Fibroblast of skin of right biceps (primary cell): ENCODE data around the gene EDARADD.
A peak's percentile ranks its signal among the peaks of the same experiment; 100 is the strongest.

ENCODE experiments used
- DNase-seq: peaks from one replicate; pipeline ENCODE4 v3.0.0-alpha.2; 2013

EDARADD gene

GRCh38 chr1:236394879-236395229 is 768 bp downstream of the EDARADD start:
- no peak for DNase-seq

GRCh38 chr1:236395230-236395946 is 1.3 kb downstream of the EDARADD start:
- peak; percentile 27 for DNase-seq

- DNase-seq: no peak
These were observed 2.0 kb downstream of the EDARADD start for GRCh38 chr1:236395947-236396664.

GRCh38 chr1:236396665-236397043 is 2.6 kb downstream of the EDARADD start:
- DNase-seq: no peak

DNA sequence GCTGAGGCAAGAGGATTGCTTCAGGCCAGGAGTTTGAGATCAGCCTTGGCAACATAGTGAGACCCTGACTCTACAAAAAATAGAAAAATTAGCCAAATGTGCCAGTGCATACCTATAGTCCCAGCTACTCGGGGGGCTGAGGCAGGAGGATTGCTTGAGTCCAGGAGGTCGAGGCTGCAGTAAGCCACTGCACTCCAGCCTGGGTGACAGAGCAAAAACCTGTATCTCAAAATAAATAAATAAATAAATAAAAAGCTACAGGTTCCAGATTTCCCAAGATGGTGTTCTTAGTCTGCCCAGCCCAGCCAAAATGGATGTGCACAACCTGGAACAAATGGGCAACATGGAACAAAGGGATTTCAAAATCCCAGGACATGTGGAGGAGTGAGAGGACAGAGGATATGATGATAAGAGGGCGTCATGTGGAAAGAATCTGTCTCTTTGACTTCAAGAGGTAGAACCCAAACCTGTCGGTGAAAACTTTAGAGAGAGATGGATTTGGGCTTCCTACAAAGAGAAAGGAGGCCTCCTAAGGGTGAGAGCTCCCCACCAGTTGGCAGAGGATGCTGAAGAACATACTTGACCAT is 3.2 kb downstream of the EDARADD start:
- DNase-seq: no peak

- no peak for DNase-seq
These were observed 4.5 kb downstream of the EDARADD start for GRCh38 chr1:236398538-236398937.

- DNase-seq: no peak
These were observed 6.0 kb downstream of the EDARADD start for GRCh38 chr1:236400061-236400603.

GRCh38 chr1:236401698-236402097 is 7.6 kb downstream of the EDARADD start:
- no peak for DNase-seq

DNA sequence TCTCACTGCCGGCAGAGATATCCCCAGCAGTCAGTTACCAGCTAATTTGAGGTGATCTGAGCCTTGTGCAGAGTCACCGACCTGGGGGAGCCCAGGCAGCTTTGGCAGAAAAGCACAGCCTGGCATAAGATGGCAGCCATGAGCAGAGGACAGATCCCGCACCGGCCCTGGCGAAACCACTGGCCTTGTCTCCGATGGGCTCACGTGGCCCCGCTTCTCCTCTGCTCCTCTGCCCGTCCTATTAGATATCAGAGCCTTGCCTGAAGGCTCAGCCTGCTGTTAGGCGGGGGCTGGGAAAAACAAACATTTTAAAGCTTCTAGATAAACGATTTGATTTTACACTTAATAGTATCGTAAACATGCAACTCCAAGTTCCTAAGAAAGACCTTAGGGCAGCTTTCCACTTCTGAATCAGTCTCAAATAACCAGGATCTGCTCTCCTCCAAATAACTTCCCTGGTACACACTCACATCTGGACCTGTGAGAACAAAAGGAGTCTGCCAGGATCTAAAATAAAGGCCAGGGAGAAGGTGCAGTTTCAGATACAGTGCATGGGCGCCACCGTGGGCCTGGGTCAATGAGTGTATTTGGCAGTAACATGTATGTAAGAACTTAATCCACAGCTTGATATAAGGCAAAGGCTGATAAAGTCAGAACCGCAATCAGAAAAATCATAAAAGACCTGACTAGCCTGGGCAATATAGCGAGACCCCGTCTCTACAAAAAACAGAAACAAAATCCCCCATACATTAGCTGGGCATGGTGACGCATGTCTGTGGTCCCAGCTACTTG is 10.0 kb downstream of the EDARADD start:
- DNase-seq: no peak

DNA sequence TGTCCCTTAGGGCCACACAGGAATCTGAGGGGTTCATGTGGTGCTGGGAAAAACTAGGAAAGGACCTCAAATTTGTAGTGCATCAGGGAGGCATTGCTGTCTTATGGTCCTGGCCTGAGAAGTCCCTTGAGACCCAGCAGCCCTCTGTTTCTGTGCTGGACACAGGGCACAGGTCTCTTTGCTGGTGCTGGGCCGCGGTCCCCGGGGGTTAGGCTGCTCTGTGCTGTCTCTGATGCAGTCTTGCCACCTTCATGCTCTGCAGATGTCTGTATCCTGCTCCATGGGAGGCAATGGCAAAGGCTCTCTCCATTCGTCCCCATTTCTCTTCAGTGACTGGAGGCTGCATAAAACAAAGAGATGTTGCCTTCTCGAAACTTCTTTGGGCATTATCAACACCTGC is 13.0 kb downstream of the EDARADD start:
- DNase-seq: no peak

GRCh38 chr1:236413688-236414087 is 19.6 kb downstream of the EDARADD start:
- DNase-seq: no peak

DNA sequence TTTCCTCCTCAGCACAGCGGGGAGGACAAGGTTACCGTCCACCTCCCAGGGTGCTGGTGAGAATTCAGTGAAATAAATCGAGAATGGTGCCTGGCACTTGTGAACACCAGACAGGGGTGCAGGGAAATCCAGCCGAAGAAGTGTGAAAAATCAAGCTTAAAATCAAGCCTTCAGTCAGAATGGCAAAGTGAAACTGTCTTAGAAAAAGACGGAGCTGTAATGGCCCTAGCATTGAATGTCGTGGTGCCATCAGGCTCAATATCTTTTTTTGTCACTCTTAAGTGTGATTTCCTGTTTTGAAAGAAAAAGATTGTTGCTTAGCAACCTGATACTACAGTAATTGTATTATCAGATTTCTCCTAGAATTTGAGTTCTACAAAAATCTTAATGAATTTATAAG is 22.1 kb downstream of the EDARADD start:
- no peak for DNase-seq

DNA sequence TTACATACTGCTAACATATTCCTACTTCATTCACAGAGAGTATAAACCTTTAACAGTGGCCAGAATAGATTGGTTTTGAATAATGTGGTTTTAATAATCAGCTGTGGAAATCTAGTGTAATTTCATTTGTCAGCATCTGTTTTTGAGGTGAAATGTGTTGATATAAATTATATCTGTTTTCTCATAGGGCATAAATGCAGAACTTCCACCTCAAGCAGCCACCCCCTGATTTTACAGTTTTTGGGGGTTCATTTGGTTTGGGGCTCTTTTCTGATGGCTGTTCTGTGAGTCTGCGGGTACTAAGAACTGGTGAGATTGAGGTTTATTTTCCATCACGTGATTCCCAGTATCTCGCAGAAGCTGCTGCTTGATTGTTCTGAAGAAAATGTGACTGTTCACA is 23.2 kb downstream of the EDARADD start:
- no peak for DNase-seq

DNA sequence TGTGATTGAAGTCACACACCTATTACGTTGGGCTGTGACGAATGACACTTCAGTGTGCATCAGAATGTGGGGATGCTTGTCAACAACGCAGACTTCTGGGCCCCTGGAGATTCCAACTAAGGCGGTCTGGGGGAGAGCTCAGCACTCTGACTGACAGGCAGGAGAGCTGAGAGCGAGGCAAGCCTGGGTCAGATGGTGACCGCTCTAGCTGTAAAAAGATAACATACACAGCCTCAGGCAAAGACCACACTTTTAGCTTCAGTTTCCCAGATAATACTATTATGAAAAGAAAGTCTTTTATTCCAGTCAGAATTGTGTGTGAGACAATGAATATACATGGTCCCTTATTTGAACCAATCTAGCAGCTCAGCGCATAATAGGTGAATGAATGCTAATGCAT is 25.4 kb downstream of the EDARADD start:
- DNase-seq: no peak

DNA sequence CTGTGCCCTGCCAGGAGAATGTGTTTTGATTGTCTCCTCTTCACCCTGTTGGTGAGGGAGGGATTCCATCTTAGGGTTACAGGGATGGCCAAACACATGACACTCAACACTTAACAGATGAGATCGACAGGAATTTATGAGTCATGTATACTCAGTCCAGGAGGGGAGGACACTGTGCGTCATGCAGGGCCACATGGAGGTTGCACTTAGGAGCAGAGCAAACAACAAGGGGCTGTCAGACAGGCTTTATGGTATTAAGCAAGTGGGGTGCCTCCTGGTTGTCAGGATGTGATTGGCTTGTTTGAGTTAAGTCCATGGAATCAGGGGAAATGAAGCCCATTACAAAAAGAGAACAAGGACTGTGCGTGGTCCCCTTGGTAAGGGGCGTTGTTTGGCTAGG is 26.9 kb downstream of the EDARADD start:
- DNase-seq: peak; percentile 29

DNA sequence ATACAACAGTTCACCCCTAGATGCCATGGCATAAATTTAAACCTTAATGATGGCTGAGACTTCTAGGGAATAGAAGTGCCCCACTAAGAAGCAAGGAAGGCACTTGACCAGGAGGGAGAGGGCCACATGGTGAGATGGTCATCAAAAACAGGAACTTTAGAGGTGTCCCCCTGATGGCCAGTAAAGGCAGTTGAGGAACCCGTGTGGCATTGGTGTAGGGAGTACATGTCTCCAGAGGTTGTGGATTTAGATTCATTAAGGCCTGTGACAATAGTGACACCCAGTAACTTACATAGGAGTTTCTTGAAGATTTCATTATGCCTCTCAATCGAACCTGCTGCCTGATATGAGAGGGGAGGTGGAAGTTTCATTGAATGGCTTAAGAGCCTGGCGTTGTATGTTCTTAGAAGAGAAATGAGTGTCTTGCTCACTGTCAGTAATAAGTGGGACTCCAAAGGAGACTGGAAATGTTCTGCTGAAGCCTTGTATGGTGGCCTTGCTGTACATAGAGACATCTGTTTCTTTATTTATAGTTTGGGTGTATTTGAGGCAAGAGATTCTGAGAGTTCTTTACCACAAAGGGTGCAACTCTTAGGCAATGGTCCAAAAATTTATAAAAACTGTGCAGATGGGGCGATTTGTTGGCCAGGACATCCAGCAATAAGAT is 27.9 kb downstream of the EDARADD start:
- no peak for DNase-seq

- DNase-seq: no peak
These were observed 28.4 kb downstream of the EDARADD start for GRCh38 chr1:236422517-236422876.

GRCh38 chr1:236425031-236425663 is 31.1 kb downstream of the EDARADD start:
- DNase-seq: no peak

- DNase-seq: no peak
These were observed 32.1 kb downstream of the EDARADD start for GRCh38 chr1:236426215-236426614.

DNA sequence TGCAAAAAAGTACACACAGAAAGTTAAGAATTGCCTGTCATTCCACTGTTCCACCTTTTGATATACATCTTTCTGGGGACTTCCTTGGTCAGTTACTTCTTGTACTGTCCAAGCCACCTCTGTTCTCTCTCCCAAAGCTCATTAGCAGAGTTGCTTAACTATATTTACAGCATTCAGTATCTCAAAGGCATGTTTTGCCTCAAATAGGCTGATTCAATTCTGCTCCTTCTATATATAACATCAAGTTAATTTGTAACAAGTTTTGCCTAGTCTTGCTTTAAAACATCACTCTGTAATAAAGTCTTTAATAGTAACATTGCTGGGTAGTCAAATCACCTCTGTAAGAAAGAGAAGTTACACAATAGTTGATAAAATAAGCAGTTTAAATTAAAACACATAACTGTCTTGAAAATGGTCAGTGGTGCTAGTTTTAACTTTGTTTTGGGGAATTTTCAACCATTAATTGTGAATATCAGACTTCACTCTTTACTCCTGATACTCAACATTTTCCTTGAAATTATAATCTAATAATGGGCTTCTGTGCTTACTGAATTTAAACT is 35.7 kb downstream of the EDARADD start:
- DNase-seq: no peak

DNA sequence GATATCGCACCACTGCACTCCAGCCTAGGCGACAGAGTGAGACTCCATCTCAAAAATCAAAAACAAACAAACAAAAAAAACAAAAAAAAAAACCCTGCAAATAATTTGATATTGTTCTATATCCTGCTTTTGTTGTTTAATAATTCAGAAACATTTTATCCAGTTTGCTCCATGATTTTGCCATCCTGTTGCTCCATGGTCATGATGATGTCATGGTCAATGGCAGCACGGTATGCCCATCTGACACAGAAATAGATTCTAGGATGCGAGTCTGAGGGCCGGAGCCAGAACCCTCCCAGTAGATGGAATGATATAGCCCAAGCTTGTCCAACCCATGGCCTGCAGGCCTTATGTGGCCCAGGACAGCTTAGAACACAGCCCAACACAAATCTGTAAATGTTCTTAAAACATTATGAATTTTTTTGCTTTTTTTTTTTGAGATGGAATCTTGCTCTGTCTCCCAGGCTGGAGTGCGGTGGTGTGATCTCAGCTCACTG is 39.8 kb downstream of the EDARADD start:
- DNase-seq: no peak

DNA sequence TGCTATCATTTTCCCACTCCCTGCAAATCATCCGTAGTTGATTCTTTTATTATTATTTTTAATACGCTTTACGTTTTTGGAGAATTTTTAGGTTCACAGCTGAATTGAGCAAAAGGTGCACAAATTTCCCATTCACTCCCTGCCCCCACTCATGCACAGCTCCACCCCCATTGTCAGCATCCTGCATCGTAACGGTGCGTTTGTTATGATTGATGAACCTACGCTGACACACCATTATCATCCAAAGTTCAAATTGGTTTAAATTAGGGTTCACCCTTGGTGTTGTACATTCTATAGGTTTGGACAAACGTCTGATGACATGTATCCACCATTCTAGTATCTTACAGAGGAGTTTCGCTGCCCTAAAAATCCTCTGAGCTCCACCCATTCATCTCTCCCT is 44.5 kb downstream of the EDARADD start:
- no peak for DNase-seq
